Neural progenitor cell (in vitro differentiated cells): ENCODE measurements around the gene PROM2.

Experiments used
- CTCF ChIP-seq: fragments of 200-600 bp; sonication (generic); IDR thresholded peaks from 2 replicates; pipeline ENCODE4 v1.5.1; 2017; ENCODE audit warnings: antibody characterized with exemption, mild to moderate bottlenecking
- EZH2phosphoT487 ChIP-seq: fragments of 200-600 bp; sonication (generic); IDR thresholded peaks from 2 replicates; pipeline ENCODE4 v1.6.1; 2017; ENCODE audit warnings: antibody characterized with exemption

GRCh38 chr2:95330794-95331338 is 56.6 kb downstream of the PROM2 start:
- TF ChIP-seq CTCF (no peak), EZH2phosphoT487 (no peak)
